Motor neuron (in vitro differentiated cells): Measurements from ENCODE around the gene CNIH3. TPM values are rescaled to one million over a fixed set of nuclear protein-coding genes. Genes with fewer than 3 reads are reported as not detected.
A peak's percentile ranks its signal among the peaks of the same experiment; 100 is the strongest.

ENCODE experiments used
- ATAC-seq, 8 experiments: fragments of 200-7000 bp; cut with Tn5 transposase; replicated peaks in 6 of 8; 2 replicates each; pipeline ENCODE4 v1.8.0; 2021; ENCODE audit warnings: mild to moderate bottlenecking in 8 of 8, moderate library complexity in 8 of 8
- H3K27ac ChIP-seq, 2 donors: fragments of 250-450 bp; sonication (Bioruptor Pico); 2 replicates each; pipeline ENCODE4 v1.9.0; 2021; ENCODE audit warnings: antibody characterized with exemption in 2 of 2, mild to moderate bottlenecking in 2 of 2, moderate library complexity in 1 of 2
- H3K4me1 ChIP-seq, 2 donors: fragments of 250-450 bp; sonication (Bioruptor Pico); replicated peaks in 1 of 2; 2 replicates each; pipeline ENCODE4 v1.6.1; 2021; ENCODE audit warnings: antibody characterized with exemption in 2 of 2, mild to moderate bottlenecking in 2 of 2, moderate library complexity in 1 of 2
- H3K4me3 ChIP-seq, 5 donors: fragments of 250-450 bp; sonication (Bioruptor Pico); 2 replicates each; pipeline ENCODE4 v1.9.0; 2021; ENCODE audit warnings: antibody characterized with exemption in 5 of 5, mild to moderate bottlenecking in 5 of 5, moderate library complexity in 4 of 5
- WGBS, 10 experiments: fragments of 450-650 bp; shearing (Covaris generic); methylation state at CpG; one replicate each; pipeline ENCODE4 v1.0.0; 2022; 5-methylcytosine and 5-hydroxymethylcytosine counted together
- in situ Hi-C, 9 experiments: fragments of 400-800 bp; cut with MboI; loops; one replicate each; pipeline ENCODE4 v1.15.0; 2021; ENCODE audit warnings: low sequenced_read_pairs in 9 of 9, low pct_unique_long_range_greater_than_20kb in 2 of 9; ENCODE audit not compliant: unreplicated experiment in 9 of 9
- total RNA-seq, 8 experiments: library from RNA; unstranded; fragments of 300-600 nt; gene quantifications; 2 replicates each; pipeline versions ENCODE4 v1.2.3 to v1.2.4, GENCODE V29; 2022

CNIH3 gene
- total RNA-seq, 8 experiments from 2014 or later = 2.4 to 13.5 (median 8.8) TPM

- in situ Hi-C loops = no loop called here
- WGBS, 10 experiments = 90 to 100% (median 100%) methylated on average over 1 to 6 of the region's 6 CpGs; no CpG with 5 or more reads in 2 of the 10 experiments
- no peak overlapping the region for H3K27ac ChIP-seq
- no peak overlapping the region for H3K4me3 ChIP-seq
- ATAC-seq = no peak
- peaks cover 54 to 60% of the 10 kb centered on the region in 2 donors for H3K4me1 ChIP-seq
These were observed 119.0 kb downstream of the CNIH3 start for GRCh38 chr1:224735159-224735558.

- in situ Hi-C loops = no loop called here
- no peak overlapping the region for H3K4me3 ChIP-seq
- peak overlapping the region in 1 of 2 donors; percentile 1 for H3K27ac ChIP-seq
- peak; percentile 1 to 82 (median 38) for ATAC-seq
- WGBS, 10 experiments = 20 to 56% (median 47%) methylated on average over 1 to 6 of the region's 16 CpGs; no CpG with 5 or more reads in 3 of the 10 experiments
- peaks cover 40 to 53% of the 10 kb centered on the region in 2 donors for H3K4me1 ChIP-seq
These were observed 120.7 kb downstream of the CNIH3 start for GRCh38 chr1:224736619-224737352.

DNA sequence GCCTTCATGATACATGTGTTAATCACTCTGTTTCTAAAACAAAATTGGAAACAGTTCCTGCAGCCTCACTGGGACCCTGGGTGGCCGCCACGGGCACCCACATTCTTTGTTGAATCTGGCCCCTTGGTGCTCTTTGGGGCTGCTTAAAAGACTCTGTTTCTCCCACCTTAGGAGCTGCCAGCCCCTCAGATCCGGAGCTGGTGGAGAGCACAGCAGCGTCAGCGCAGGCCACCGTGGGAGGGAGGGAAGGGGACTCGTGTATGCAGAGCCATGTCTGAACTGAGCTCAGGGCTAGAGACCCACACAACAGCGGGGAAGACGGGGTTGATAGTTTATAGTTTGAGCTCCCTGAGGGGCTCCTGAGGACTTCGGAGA lies 121.2 kb downstream of the CNIH3 start:
- Histone ChIP-seq H3K4me3 (no peak overlapping the region), H3K4me1 (peaks cover 39 to 53% of the 10 kb centered on the region in 2 donors), H3K27ac (no peak overlapping the region)
- ATAC-seq = peak in 2 of 8 experiments; percentile 13 to 18
- in situ Hi-C loops = no loop called here
- 0 to 87% (median 51%) methylated on average over 1 to 8 of the region's 10 CpGs; no CpG with 5 or more reads in 4 of the 10 experiments for WGBS, 10 experiments

- Histone ChIP-seq H3K4me3 (no peak overlapping the region), H3K4me1 (peaks cover 25 to 49% of the 10 kb centered on the region in 2 donors), H3K27ac (no peak overlapping the region)
- in situ Hi-C loops = no loop called here
- no peak for ATAC-seq
- WGBS, 10 experiments = 0 to 100% (median 76%) methylated on average over 1 to 12 of the region's 12 CpGs; no CpG with 5 or more reads in 3 of the 10 experiments
These were observed 123.3 kb downstream of the CNIH3 start for GRCh38 chr1:224739303-224739996.

DNA sequence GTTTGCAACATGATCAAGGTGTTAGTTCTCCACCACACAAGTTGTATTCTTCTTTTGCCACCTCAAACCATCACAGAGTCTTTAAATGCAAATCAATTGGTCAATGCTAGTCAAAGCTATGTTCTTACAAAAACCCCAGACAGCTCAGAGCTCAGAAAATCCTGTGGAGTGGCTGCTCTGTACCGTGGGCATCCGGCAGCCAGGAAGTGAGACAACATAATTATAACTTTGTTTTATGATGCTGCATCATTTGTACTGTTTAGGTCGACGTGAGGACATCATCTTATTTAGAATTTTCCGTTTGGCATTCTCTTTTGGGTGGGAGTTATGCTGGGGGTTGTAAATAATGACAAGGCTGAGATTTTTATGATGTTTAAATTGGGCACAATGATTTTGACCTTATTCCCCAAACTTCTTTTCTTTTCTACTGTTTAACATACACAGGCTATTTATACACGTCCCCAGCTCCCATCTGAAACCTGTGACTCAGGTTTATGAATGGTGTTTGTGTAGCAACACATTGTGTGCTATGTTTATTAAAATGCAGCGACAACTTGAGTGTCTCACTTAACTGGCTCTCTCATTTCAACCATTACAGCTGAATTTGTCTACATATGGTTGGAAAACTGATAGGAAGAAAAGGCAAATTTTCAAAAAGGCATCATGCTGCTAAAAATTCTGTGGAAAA lies 124.0 kb downstream of the CNIH3 start:
- ATAC-seq = no peak
- no peak overlapping the region for H3K27ac ChIP-seq
- WGBS, 10 experiments = 54 to 98% (median 75%) methylated on average over 2 to 7 of the region's 7 CpGs
- in situ Hi-C loops = no loop called here
- H3K4me1 ChIP-seq = peaks cover 25 to 43% of the 10 kb centered on the region in 2 donors
- H3K4me3 ChIP-seq = no peak overlapping the region

DNA sequence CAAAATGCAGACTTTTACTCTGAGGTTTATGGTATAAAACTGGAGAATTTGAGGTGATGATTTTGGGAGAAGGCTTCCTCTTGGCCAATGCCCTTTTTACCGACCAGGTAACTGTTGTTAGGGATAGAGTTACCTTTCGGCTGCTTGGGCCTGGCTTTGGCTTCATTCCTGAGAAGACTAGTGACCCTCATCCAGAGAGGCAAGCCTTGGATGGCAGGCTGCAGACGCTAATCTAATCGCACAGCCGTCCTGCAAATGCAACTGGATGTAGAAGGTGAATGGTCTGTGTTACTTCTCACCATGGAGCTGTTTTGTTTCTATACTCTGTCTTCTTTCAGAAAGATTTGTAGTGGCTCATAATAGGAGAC lies 124.6 kb downstream of the CNIH3 start:
- in situ Hi-C loops = no loop called here
- Histone ChIP-seq H3K4me3 (no peak overlapping the region), H3K27ac (no peak overlapping the region), H3K4me1 (peaks cover 25 to 43% of the 10 kb centered on the region in 2 donors)
- no peak for ATAC-seq
- WGBS, 10 experiments = 78 to 100% (median 94%) methylated on average over 3 to 5 of the region's 5 CpGs

DNA sequence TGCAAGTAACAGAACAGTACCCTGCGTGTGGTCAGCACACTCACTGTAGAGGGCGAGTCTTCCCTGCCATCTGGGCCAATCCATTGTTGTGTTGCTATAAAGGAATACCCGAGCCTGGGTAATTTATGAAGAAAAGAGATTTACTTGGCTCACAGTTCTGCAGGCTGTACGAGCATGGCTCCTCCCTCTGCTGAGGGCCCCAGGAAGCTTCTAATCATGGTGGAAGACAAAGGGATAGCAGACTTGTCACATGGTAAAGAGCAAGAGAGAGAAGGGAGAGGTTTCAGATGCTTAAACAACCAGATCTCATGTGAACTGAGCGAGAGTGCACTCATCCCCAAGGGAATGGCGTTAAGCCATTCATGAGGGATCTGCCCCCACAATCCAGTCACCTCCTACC lies 126.2 kb downstream of the CNIH3 start:
- H3K4me1 ChIP-seq = peaks cover 16 to 31% of the 10 kb centered on the region in 2 donors
- ATAC-seq = peak in 5 of 8 experiments; percentile 56 to 76 (median 71)
- H3K27ac ChIP-seq = no peak overlapping the region
- no peak overlapping the region for H3K4me3 ChIP-seq
- WGBS, 10 experiments = 78 to 100% (median 84%) methylated on average over 1 to 6 of the region's 6 CpGs
- in situ Hi-C loops = no loop called here

GRCh38 chr1:224743608-224744164 lies 127.6 kb downstream of the CNIH3 start:
- peak in 6 of 8 experiments; percentile 47 to 66 (median 58) for ATAC-seq
- Histone ChIP-seq H3K27ac (no peak overlapping the region), H3K4me3 (no peak overlapping the region), H3K4me1 (peaks cover 9 to 23% of the 10 kb centered on the region in 2 donors)
- in situ Hi-C loops = no loop called here
- WGBS, 10 experiments = 36 to 90% (median 50%) methylated on average over 3 to 9 of the region's 9 CpGs

DNA sequence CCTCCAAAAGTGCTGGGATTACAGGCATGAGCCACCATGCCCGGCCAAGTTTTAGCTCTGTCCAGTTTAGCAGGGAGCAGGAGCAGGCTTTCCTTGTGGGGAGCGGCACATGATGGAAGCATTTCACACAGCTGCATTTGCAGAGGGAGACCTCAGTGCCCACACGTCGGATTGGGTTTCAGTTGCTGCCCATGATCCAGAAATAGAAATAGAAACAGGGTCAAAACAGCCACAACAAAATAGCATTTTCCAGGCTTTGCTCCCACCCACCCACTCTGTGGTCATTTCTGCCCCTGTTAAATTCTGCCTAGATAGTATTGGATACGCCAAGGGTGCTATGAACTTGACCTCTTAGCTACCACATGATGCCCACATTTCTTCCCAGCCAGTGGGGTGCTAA lies 128.4 kb downstream of the CNIH3 start:
- 86 to 100% (median 100%) methylated on average over 1 to 4 of the region's 5 CpGs; no CpG with 5 or more reads in 4 of the 10 experiments for WGBS, 10 experiments
- ATAC-seq = no peak
- peaks cover 9 to 23% of the 10 kb centered on the region in 2 donors for H3K4me1 ChIP-seq
- in situ Hi-C loops = no loop called here
- H3K27ac ChIP-seq = no peak overlapping the region
- no peak overlapping the region for H3K4me3 ChIP-seq

GRCh38 chr1:224745394-224745793 lies 129.3 kb downstream of the CNIH3 start:
- Histone ChIP-seq H3K4me3 (no peak overlapping the region), H3K4me1 (peaks cover 9 to 18% of the 10 kb centered on the region in 2 donors), H3K27ac (no peak overlapping the region)
- WGBS, 10 experiments = 71 to 100% (median 85%) methylated on average over 1 of the region's 1 CpG; no CpG with 5 or more reads in 4 of the 10 experiments
- in situ Hi-C loops = no loop called here
- ATAC-seq = no peak

DNA sequence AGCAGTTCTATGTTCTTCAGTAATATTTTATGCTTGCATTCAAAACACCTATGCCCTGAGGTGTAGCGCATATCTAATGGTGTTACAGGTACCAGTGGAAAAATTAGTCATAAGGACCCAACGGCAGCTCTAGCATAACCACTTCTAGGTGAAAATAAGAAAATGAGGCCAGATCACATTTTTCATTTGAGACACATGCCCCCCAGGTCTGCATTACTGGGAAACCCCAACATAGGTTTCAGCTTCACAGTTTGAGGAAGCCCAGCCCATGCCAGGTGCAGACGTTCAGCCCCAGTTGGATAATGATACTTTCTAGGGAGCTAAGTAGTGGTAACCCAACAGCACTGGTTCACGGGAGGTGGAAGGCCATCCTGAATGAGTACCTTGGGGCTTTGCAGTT lies 129.8 kb downstream of the CNIH3 start:
- in situ Hi-C loops = no loop called here
- Histone ChIP-seq H3K27ac (no peak overlapping the region), H3K4me3 (no peak overlapping the region), H3K4me1 (peaks cover 9 to 17% of the 10 kb centered on the region in 2 donors)
- 65 to 100% (median 93%) methylated on average over 1 to 4 of the region's 4 CpGs; no CpG with 5 or more reads in 1 of the 10 experiments for WGBS, 10 experiments
- ATAC-seq = no peak

DNA sequence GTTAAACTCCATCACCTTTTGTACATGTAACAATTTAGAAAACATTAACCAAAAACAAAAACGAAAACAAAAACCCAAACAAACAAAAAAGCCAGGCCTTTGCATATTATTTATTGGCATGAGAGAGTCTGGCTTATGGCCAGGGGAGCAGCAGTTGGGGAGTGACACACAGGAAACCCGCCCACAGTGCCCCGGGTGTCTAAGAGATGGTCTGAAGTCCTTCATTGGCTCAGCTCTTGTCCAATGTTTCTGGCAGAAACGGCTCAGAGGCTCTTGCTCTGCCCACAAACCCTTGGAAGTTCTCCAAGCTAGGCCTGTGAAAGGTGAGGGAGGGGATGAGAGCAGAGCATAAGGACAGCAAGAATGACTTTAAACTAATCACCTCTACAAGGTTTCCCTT lies 131.5 kb downstream of the CNIH3 start:
- in situ Hi-C loops = no loop called here
- Histone ChIP-seq H3K4me1 (peaks cover 13 to 14% of the 10 kb centered on the region in 2 donors), H3K4me3 (no peak overlapping the region), H3K27ac (no peak overlapping the region)
- peak in 4 of 8 experiments; percentile 17 to 82 (median 65) for ATAC-seq
- 0 to 83% (median 51%) methylated on average over 1 to 4 of the region's 4 CpGs; no CpG with 5 or more reads in 2 of the 10 experiments for whole genome bisulfite sequencing, 10 experiments

- WGBS, 10 experiments = 17 to 97% (median 88%) methylated on average over 1 to 4 of the region's 4 CpGs; no CpG with 5 or more reads in 1 of the 10 experiments
- Histone ChIP-seq H3K4me1 (peaks cover 0 to 13% of the 10 kb centered on the region in 2 donors), H3K27ac (no peak overlapping the region), H3K4me3 (no peak overlapping the region)
- ATAC-seq = no peak
- in situ Hi-C loops = no loop called here
These were observed 133.8 kb downstream of the CNIH3 start for GRCh38 chr1:224749916-224750315.
